Activated CD8-positive, alpha-beta memory T cell treated with anti-CD3 and anti-CD28 coated beads for 36 hours (primary cell): Measurements from ENCODE around the gene HGD. TPM values are rescaled to one million over a fixed set of nuclear protein-coding genes. Genes with fewer than 3 reads are reported as not detected.
"Not testable (repeated sequence)": the region's sequence is repeated elsewhere in the genome, so short reads cannot be mapped to it uniquely, and the experiment has no call there.

Experiments used
- CTCF ChIA-PET: fragments of 350-600 bp; sonication (Branson Sonifier 250); formaldehyde crosslinking; loops from one replicate; lab custom pipeline; 2021; ENCODE audit warnings: antibody characterized with exemption; lab: Charles Lee
- POLR2A ChIA-PET: fragments of 350-600 bp; sonication (Branson Sonifier 250); formaldehyde crosslinking; loops from one replicate; lab custom pipeline; 2021; ENCODE audit warnings: antibody characterized with exemption; lab: Charles Lee
- total RNA-seq, 2 experiments: library from RNA; stranded (reverse); gene quantifications; one replicate each; pipeline ENCODE4 v1.2.3, GENCODE V29; 2021

Gene HGD
- total RNA-seq, result under 1 TPM; 0.23 to 0.25 TPM

GRCh38 chr3:120682095-120682681 is at the start of gene HGD:
HGD (minus strand) TSS chr3:120682239; CDS start chr3:120682111, 128 bp downstream.
- POLR2A ChIA-PET, result no interaction called here
- CTCF ChIA-PET, result no interaction called here

- ChIA-PET POLR2A (no interaction called here), CTCF (no interaction called here)
Observed at GRCh38 chr3:120730576-120731542, 48.8 kb upstream of the HGD start.

GRCh38 chr3:120726791-120727190 is 44.8 kb upstream of the HGD start:
- POLR2A ChIA-PET, result no interaction called here
- CTCF ChIA-PET, result no interaction called here

- POLR2A ChIA-PET, CTCF ChIA-PET: not testable (repeated sequence)
Observed at GRCh38 chr3:120719167-120719834, 37.3 kb upstream of the HGD start.

- ChIA-PET CTCF (no interaction called here), POLR2A (no interaction called here)
Observed at GRCh38 chr3:120713262-120713661, 31.2 kb upstream of the HGD start.

- ChIA-PET CTCF (no interaction called here), POLR2A (no interaction called here)
Observed at GRCh38 chr3:120710369-120710768, 28.3 kb upstream of the HGD start.

- POLR2A ChIA-PET, result no interaction called here
- CTCF ChIA-PET, result interaction anchor here (0.9 kb wide), 1 partner anchor 87 kb away, joined by 3 read pairs; no protein-coding TSS in a partner anchor
Observed at GRCh38 chr3:120708408-120708807, 26.4 kb upstream of the HGD start.

- ChIA-PET CTCF (interaction anchor here (0.9 kb wide), 1 partner anchor 35 kb away, joined by 3 read pairs; no protein-coding TSS in a partner anchor), POLR2A (no interaction called here)
Observed at GRCh38 chr3:120706950-120707349, 24.9 kb upstream of the HGD start.

- ChIA-PET POLR2A (no interaction called here), CTCF (no interaction called here)
Observed at GRCh38 chr3:120705884-120706582, 24.0 kb upstream of the HGD start.

- CTCF ChIA-PET, result interaction anchor here (0.8 to 1.5 kb wide), 2 partner anchors 138 to 141 kb away, joined by 3 read pairs; no protein-coding TSS in a partner anchor
- POLR2A ChIA-PET, result no interaction called here
Observed at GRCh38 chr3:120699333-120699732, 17.3 kb upstream of the HGD start.

GRCh38 chr3:120693439-120694171 is 11.6 kb upstream of the HGD start:
- POLR2A ChIA-PET, result no interaction called here
- CTCF ChIA-PET, result no interaction called here

- CTCF ChIA-PET, result no interaction called here
- POLR2A ChIA-PET, result no interaction called here
Observed at GRCh38 chr3:120689395-120689794, 7.4 kb upstream of the HGD start.

GRCh38 chr3:120688121-120688520 is 6.1 kb upstream of the HGD start:
- CTCF ChIA-PET, result no interaction called here
- POLR2A ChIA-PET, result interaction anchor here (0.5 kb wide), 1 partner anchor 26 kb away, joined by 4 read pairs; no protein-coding TSS in a partner anchor

- ChIA-PET POLR2A (no interaction called here), CTCF (interaction anchor here (0.6 kb wide), 1 partner anchor 118 kb away, joined by 3 read pairs; no protein-coding TSS in a partner anchor)
Observed at GRCh38 chr3:120685411-120685810, 3.4 kb upstream of the HGD start.

GRCh38 chr3:120684896-120685295 is 2.9 kb upstream of the HGD start:
- CTCF ChIA-PET, result interaction anchor here (0.6 kb wide), 1 partner anchor 119 kb away, joined by 3 read pairs; no protein-coding TSS in a partner anchor

GRCh38 chr3:120683671-120684301 is 1.7 kb upstream of the HGD start:
- POLR2A ChIA-PET, result no interaction called here

More at GRCh38 chr3:120684896-120685295, 2.9 kb upstream of the HGD start:
- POLR2A ChIA-PET, result no interaction called here

GRCh38 chr3:120683213-120683612 is 1.2 kb upstream of the HGD start:
- POLR2A ChIA-PET, result no interaction called here
- CTCF ChIA-PET, result no interaction called here

More at GRCh38 chr3:120683671-120684301, 1.7 kb upstream of the HGD start:
- CTCF ChIA-PET, result no interaction called here

- POLR2A ChIA-PET, result no interaction called here
- CTCF ChIA-PET, result no interaction called here
Observed at GRCh38 chr3:120681506-120682038, 467 bp downstream of the HGD start.
